SK-N-SH treated with all-trans-retinoic acid at 6 μM for 48 hours (cell line): ENCODE data around the gene SDC1.

Experiments used
- BACH2 ChIP-seq: fragments of 250-450 bp; sonication (Bioruptor Pico); IDR thresholded peaks from 2 replicates; pipeline ENCODE4 v1.9.0; 2021; ENCODE audit warnings: mild to moderate bottlenecking, borderline replicate concordance
- CREB5 ChIP-seq: fragments of 250-450 bp; sonication (Bioruptor Pico); IDR thresholded peaks from 2 replicates; pipeline ENCODE4 v1.5.1; 2020; ENCODE audit warnings: low read depth, mild to moderate bottlenecking, moderate library complexity
- ESRRG ChIP-seq: fragments of 250-450 bp; sonication (Bioruptor Pico); IDR thresholded peaks from 2 replicates; pipeline ENCODE4 v1.6.1; 2021; ENCODE audit warnings: mild to moderate bottlenecking
- OSR1 ChIP-seq: fragments of 250-450 bp; sonication (Bioruptor Pico); IDR thresholded peaks from 2 replicates; pipeline ENCODE4 v1.8.0; 2022; ENCODE audit warnings: moderate library complexity, mild to moderate bottlenecking, inconsistent platforms
- PATZ1 ChIP-seq: fragments of 250-450 bp; sonication (Bioruptor Pico); IDR thresholded peaks from 2 replicates; pipeline ENCODE4 v1.8.0; 2020; ENCODE audit warnings: mild to moderate bottlenecking, moderate library complexity, borderline replicate concordance
- RARB ChIP-seq: fragments of 250-450 bp; sonication (Bioruptor Pico); IDR thresholded peaks from 2 replicates; pipeline ENCODE4 v1.8.0; 2021; ENCODE audit warnings: mild to moderate bottlenecking, moderate library complexity
- ZC3H10 ChIP-seq: fragments of 250-450 bp; sonication (Bioruptor Pico); IDR thresholded peaks from 2 replicates; pipeline ENCODE4 v1.5.1; 2021; ENCODE audit warnings: mild to moderate bottlenecking, moderate library complexity
- ZFP30 ChIP-seq: fragments of 450-650 bp; formaldehyde crosslinking; IDR thresholded peaks from 2 replicates; pipeline ENCODE4 v1.5.0; 2022; ENCODE audit warnings: mild to moderate bottlenecking, moderate library complexity
- ZNF70 ChIP-seq: fragments of 450-650 bp; formaldehyde crosslinking; IDR thresholded peaks from 2 replicates; pipeline ENCODE4 v1.5.0; 2020; ENCODE audit warnings: mild to moderate bottlenecking, moderate library complexity
- ZNF8 ChIP-seq: fragments of 450-650 bp; formaldehyde crosslinking; IDR thresholded peaks from 2 replicates; pipeline ENCODE4 v1.5.0; 2020; ENCODE audit warnings: mild to moderate bottlenecking, moderate library complexity

- TF ChIP-seq ZNF8 (CRISPR knock-in tag) (no peak), CREB5 (CRISPR knock-in tag) (no peak), ZC3H10 (CRISPR knock-in tag) (no peak), ZNF70 (CRISPR knock-in tag) (no peak), ESRRG (no peak), OSR1 (CRISPR knock-in tag) (no peak), PATZ1 (CRISPR knock-in tag) (no peak), BACH2 (CRISPR knock-in tag) (no peak), RARB (no peak), ZFP30 (CRISPR knock-in tag) (no peak)
These were observed 21.3 kb downstream of the SDC1 start for GRCh38 chr2:20203521-20204225.
